ENCODE measurements around the gene RAVER1. TPM values are rescaled to one million over a fixed set of nuclear protein-coding genes. Genes with fewer than 3 reads are reported as not detected.

Gene RAVER1
- total and polyA plus RNA-seq, 2 donors (not counting 1 experiment from before 2014, with no cell fraction given): 21.0 to 62.7 TPM

DNA sequence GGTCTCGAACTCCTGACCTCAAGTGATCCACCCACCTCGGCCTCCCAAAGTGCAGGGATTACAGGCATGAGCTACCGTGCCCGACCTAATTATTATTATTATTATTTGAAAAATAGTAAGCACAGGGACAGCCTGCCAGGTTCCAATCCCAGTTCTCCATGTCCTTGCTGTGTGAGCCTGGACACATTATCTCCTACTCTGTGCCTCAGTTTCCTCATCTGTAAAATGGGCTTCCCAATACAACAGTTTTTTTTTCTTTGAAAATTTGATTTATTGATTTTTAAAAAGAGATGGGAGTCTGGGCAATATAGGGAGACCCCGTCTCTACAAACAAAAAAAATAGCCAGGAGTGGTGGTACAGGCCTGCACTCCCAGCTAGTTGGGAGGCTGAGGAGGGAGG lies 27.0 kb downstream of the RAVER1 start:
- DNase-seq (no peak), ATAC-seq (ENCODE audit: low read depth) (no peak)
- intact Hi-C loops (cut with micrococcal nuclease): no loop called here
- POLR2A ChIA-PET: interaction anchor here (0.6 to 1.2 kb wide), 2 partner anchors 14 to 908 kb away, joined by 5 to 6 read pairs; no protein-coding TSS in a partner anchor
- Histone ChIP-seq H3K36me3 (replicated peaks in 1 of 2; ENCODE audit: control extremely low read depth in 1 of 2, control insufficient read depth in 1 of 2, extremely low read depth in 1 of 2, insufficient read depth in 2 of 2, low read length in 1 of 2) (no peaks in the 10 kb centered on the region), H4K20me1 (ENCODE audit: control insufficient read depth, insufficient read depth, low read length, poor library complexity, severe bottlenecking) (no peaks in the 10 kb centered on the region), H3K4me3 (ENCODE audit: control extremely low read depth in 1 of 5, extremely low read depth in 1 of 5, insufficient read depth in 1 of 5, low read depth in 2 of 5, low read length in 4 of 5) (no peak overlapping the region), H3K27me3 (replicated peaks in 1 of 4; ENCODE audit: control extremely low read depth in 1 of 4, control insufficient read depth in 3 of 4, insufficient read depth in 4 of 4, low read length in 3 of 4) (no peaks in the 10 kb centered on the region), H3K4me1 (ENCODE audit: control insufficient read depth in 2 of 2, insufficient read depth in 2 of 2, low read length in 2 of 2) (peaks cover 0 to 7% of the 10 kb centered on the region in 2 donors), H3K4me2 (replicated peaks; ENCODE audit: low read depth, low read length, poor library complexity, severe bottlenecking) (no peak overlapping the region), H2AFZ (ENCODE audit: insufficient read depth, low read depth, low read length, poor library complexity, severe bottlenecking) (no peak overlapping the region), H3K9ac (ENCODE audit: low read length) (no peak overlapping the region), H3K9me3 (ENCODE audit: control extremely low read depth in 1 of 3, control insufficient read depth in 2 of 3, insufficient read depth in 1 of 3, low read length in 2 of 3) (no peaks in the 10 kb centered on the region), H3K27ac (ENCODE audit: low read length in 2 of 2) (no peak overlapping the region), H3K79me2 (ENCODE audit: control insufficient read depth, insufficient read depth, low read length) (no peaks in the 10 kb centered on the region)
- Mint-ChIP-seq H3K27ac (no peak overlapping the region), H3K27me3 (no peaks in the 10 kb centered on the region), H3K4me1 (peaks cover 1% of the 10 kb centered on the region), H3K4me3 (no peak overlapping the region), H3K9me3 (ENCODE audit: insufficient read depth) (no peaks in the 10 kb centered on the region)
- no peak for TF ChIP-seq EZH2 (IDR thresholded peaks at IDR 0.05; ENCODE audit: borderline replicate concordance, insufficient read depth, low read depth, low read length, poor library complexity, severe bottlenecking)
- TF ChIP-seq, protein P1, sequence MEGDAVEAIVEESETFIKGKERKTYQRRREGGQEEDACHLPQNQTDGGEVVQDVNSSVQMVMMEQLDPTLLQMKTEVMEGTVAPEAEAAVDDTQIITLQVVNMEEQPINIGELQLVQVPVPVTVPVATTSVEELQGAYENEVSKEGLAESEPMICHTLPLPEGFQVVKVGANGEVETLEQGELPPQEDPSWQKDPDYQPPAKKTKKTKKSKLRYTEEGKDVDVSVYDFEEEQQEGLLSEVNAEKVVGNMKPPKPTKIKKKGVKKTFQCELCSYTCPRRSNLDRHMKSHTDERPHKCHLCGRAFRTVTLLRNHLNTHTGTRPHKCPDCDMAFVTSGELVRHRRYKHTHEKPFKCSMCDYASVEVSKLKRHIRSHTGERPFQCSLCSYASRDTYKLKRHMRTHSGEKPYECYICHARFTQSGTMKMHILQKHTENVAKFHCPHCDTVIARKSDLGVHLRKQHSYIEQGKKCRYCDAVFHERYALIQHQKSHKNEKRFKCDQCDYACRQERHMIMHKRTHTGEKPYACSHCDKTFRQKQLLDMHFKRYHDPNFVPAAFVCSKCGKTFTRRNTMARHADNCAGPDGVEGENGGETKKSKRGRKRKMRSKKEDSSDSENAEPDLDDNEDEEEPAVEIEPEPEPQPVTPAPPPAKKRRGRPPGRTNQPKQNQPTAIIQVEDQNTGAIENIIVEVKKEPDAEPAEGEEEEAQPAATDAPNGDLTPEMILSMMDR (IDR thresholded peaks at IDR 0.05): no peak
- no CpG with 5 or more reads among the region's 5 CpGs for WGBS (ENCODE audit: insufficient coverage)
- CTCF ChIA-PET: interaction anchor here (1.0 to 1.1 kb wide), 2 partner anchors 48 to 84 kb away, joined by 4 to 5 read pairs; no protein-coding TSS in a partner anchor

DNA sequence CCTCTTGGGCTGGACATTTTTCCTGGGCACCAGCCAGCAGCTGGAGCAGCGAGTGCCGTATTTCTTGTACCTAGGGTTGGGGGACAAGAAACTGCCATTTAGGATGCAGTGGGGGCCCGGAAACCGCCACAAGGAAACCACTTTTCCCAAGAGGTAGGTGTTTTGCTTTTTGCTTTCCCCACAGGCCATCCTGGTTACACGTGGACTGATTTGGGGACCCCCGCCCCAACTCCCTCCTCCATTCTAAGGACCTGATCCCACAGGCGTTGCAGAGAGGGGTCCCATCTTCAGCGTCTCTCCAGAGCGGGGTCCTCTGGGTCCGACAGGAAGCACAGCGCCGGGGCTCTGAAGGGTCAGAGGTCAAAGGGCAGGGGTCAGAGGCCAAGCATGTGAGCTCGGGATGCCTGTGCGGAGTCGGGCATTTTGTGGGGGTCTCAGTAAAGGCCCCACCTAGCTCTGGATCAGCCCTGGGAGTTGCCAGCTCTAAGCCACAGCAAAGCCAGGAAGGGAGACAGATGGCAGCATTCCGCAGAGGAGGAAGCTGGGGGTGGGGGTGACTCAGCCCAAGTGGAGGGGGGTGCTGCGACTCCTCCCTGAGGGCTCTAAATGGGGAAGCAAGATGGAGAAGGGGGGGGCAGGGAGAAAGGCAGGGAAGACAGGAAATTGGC lies 28.1 kb downstream of the RAVER1 start:
- H3K27me3 ChIP-seq (replicated peaks in 1 of 4; ENCODE audit: control extremely low read depth in 1 of 4, control insufficient read depth in 3 of 4, insufficient read depth in 4 of 4, low read length in 3 of 4): no peaks in the 10 kb centered on the region
- DNase-seq (no peak), ATAC-seq (ENCODE audit: low read depth) (no peak)
- ChIA-PET CTCF (interaction anchor here (0.6 to 1.3 kb wide), 3 partner anchors 84 to 101 kb away, joined by 3 to 4 read pairs (median 3); no protein-coding TSS in a partner anchor), POLR2A (interaction anchor here (0.6 kb wide), 1 partner anchor 909 kb away, joined by 5 read pairs; no protein-coding TSS in a partner anchor)
- Mint-ChIP-seq H3K4me1 (peaks cover 1% of the 10 kb centered on the region), H3K9me3 (ENCODE audit: insufficient read depth) (no peaks in the 10 kb centered on the region), H3K27me3 (no peaks in the 10 kb centered on the region), H3K4me3 (no peak overlapping the region), H3K27ac (no peak overlapping the region)
- TF ChIP-seq, protein P1 (IDR thresholded peaks at IDR 0.05): no peak
- no peak for TF ChIP-seq EZH2 (IDR thresholded peaks at IDR 0.05; ENCODE audit: borderline replicate concordance, insufficient read depth, low read depth, low read length, poor library complexity, severe bottlenecking)
- peaks cover 0 to 7% of the 10 kb centered on the region in 2 donors for H3K4me1 ChIP-seq (ENCODE audit: control insufficient read depth in 2 of 2, insufficient read depth in 2 of 2, low read length in 2 of 2)
- H4K20me1 ChIP-seq (ENCODE audit: control insufficient read depth, insufficient read depth, low read length, poor library complexity, severe bottlenecking): no peaks in the 10 kb centered on the region
- H3K36me3 ChIP-seq (replicated peaks in 1 of 2; ENCODE audit: control extremely low read depth in 1 of 2, control insufficient read depth in 1 of 2, extremely low read depth in 1 of 2, insufficient read depth in 2 of 2, low read length in 1 of 2): no peaks in the 10 kb centered on the region
- H3K79me2 ChIP-seq (ENCODE audit: control insufficient read depth, insufficient read depth, low read length): no peaks in the 10 kb centered on the region
- intact Hi-C loops (cut with micrococcal nuclease): no loop called here
- H3K9ac ChIP-seq (ENCODE audit: low read length): no peak overlapping the region
- H2AFZ ChIP-seq (ENCODE audit: insufficient read depth, low read depth, low read length, poor library complexity, severe bottlenecking): no peak overlapping the region
- no peak overlapping the region for H3K4me3 ChIP-seq (ENCODE audit: control extremely low read depth in 1 of 5, extremely low read depth in 1 of 5, insufficient read depth in 1 of 5, low read depth in 2 of 5, low read length in 4 of 5)
- H3K9me3 ChIP-seq (ENCODE audit: control extremely low read depth in 1 of 3, control insufficient read depth in 2 of 3, insufficient read depth in 1 of 3, low read length in 2 of 3): no peaks in the 10 kb centered on the region
- 29% methylated on average over 11 of the region's 17 CpGs for WGBS (ENCODE audit: insufficient coverage)
- H3K27ac ChIP-seq (ENCODE audit: low read length in 2 of 2): no peak overlapping the region
- H3K4me2 ChIP-seq (replicated peaks; ENCODE audit: low read depth, low read length, poor library complexity, severe bottlenecking): peak overlapping the region; percentile 12
